HepG2 (cell line): ENCODE data around the gene RELB. TPM values are rescaled to one million over a fixed set of nuclear protein-coding genes. Genes with fewer than 3 reads are reported as not detected.

Experiments
- CEBPB ChIP-seq: IDR thresholded peaks from 2 replicates; pipeline ENCODE4 v1.6.1; 2011; ENCODE audit warnings: low read depth, low read length, improper control_type of control experiment, borderline replicate concordance
- ETV5 ChIP-seq: IDR thresholded peaks from 2 replicates; pipeline ENCODE4 v1.6.1; 2018; ENCODE audit warnings: missing biosample characterization, missing genetic modification reagents, inconsistent platforms, borderline replicate concordance
- FLYWCH1 ChIP-seq: sonication (generic); formaldehyde crosslinking; IDR thresholded peaks from 2 replicates; pipeline ENCODE4 v1.8.1; 2023; ENCODE audit warnings: mild to moderate bottlenecking, missing genetic modification reagents
- FOXC1 ChIP-seq: sonication (generic); formaldehyde crosslinking; IDR thresholded peaks from 2 replicates; pipeline ENCODE4 v1.8.0; 2022; ENCODE audit warnings: mild to moderate bottlenecking, missing genetic modification reagents, borderline replicate concordance
- HNRNPK ChIP-seq: fragments of 200-400 bp; formaldehyde crosslinking; IDR thresholded peaks from 2 replicates; pipeline ENCODE4 v1.6.1; 2018; ENCODE audit warnings: low read length, low read depth, moderate library complexity, mild to moderate bottlenecking; ENCODE audit not compliant: poor library complexity, severe bottlenecking
- KLF16 ChIP-seq, 2 experiments: sonication (generic) in 1 of 2; formaldehyde crosslinking in 1 of 2; IDR thresholded peaks; 2 replicates each; pipeline versions ENCODE4 v1.6.1 to v1.8.0; 2016 to 2023; ENCODE audit warnings: missing genetic modification reagents in 2 of 2, missing compliant biosample characterization in 1 of 2
- MAFG ChIP-seq: sonication (generic); formaldehyde crosslinking; IDR thresholded peaks from 2 replicates; pipeline ENCODE4 v1.5.1; 2020; ENCODE audit warnings: mild to moderate bottlenecking, missing genetic modification reagents
- RFX3 ChIP-seq: IDR thresholded peaks from 2 replicates; pipeline ENCODE4 v1.6.1; 2016; ENCODE audit warnings: missing biosample characterization, missing genetic modification reagents
- TBX2 ChIP-seq: sonication (generic); formaldehyde crosslinking; IDR thresholded peaks from 2 replicates; pipeline ENCODE4 v1.5.0; 2020; ENCODE audit warnings: missing genetic modification reagents, mild to moderate bottlenecking, borderline replicate concordance
- TOPORS ChIP-seq: sonication (generic); formaldehyde crosslinking; IDR thresholded peaks from 2 replicates; pipeline ENCODE4 v1.8.0; 2023; ENCODE audit warnings: mild to moderate bottlenecking, missing genetic modification reagents
- ZNF136 ChIP-seq: sonication (generic); formaldehyde crosslinking; IDR thresholded peaks from 2 replicates; pipeline ENCODE4 v1.8.1; 2022; ENCODE audit warnings: low read depth, mild to moderate bottlenecking, moderate library complexity, missing genetic modification reagents
- ZNF24 ChIP-seq: fragments of 450-650 bp; IDR thresholded peaks from 2 replicates; pipeline ENCODE4 v1.6.1; 2017; ENCODE audit warnings: antibody characterized with exemption, mild to moderate bottlenecking
- ZNF263 ChIP-seq: sonication (generic); formaldehyde crosslinking; IDR thresholded peaks from 2 replicates; pipeline ENCODE4 v1.4.0; 2020; ENCODE audit warnings: missing genetic modification reagents
- ZNF724P ChIP-seq: sonication (generic); formaldehyde crosslinking; IDR thresholded peaks from 2 replicates; pipeline ENCODE4 v1.8.0; 2022; ENCODE audit warnings: missing genetic modification reagents, borderline replicate concordance
- ZNF768 ChIP-seq: sonication (generic); formaldehyde crosslinking; IDR thresholded peaks from 2 replicates; pipeline ENCODE4 v1.4.0; 2020; ENCODE audit warnings: missing genetic modification reagents
- ZNF816 ChIP-seq: sonication (generic); formaldehyde crosslinking; IDR thresholded peaks from 2 replicates; pipeline ENCODE4 v1.8.0; 2022; ENCODE audit warnings: missing genetic modification reagents, mild to moderate bottlenecking, borderline replicate concordance
- polyA plus RNA-seq, 8 experiments: library from polyadenylated mRNA; depleted of rRNA in 3 of 8; stranded (reverse) in 7 of 8; unstranded in 1 of 8; fragments of >200 nt; fragmentation: Illumina TruSeq in 4 of 8; extraction: Trizol in 4 of 8; gene quantifications; 2 replicates each; pipeline versions ENCODE4 v1.2.1 to v1.2.3, GENCODE V29; 2011 to 2016; ENCODE audit warnings: low read depth in 4 of 8, missing spikeins in 1 of 8, mixed read lengths in 1 of 8; ENCODE audit not compliant: insufficient read depth in 1 of 8
- total RNA-seq, 5 experiments: library from RNA; depleted of rRNA; stranded (reverse); fragments of >200 nt; fragmentation: Illumina TruSeq; extraction: Trizol; gene quantifications; 2 replicates each; pipeline ENCODE4 v1.2.3, GENCODE V29; 2016; ENCODE audit warnings: low read depth in 1 of 5
- TF ChIP-seq, protein P1 (sequence below): sonication (generic); formaldehyde crosslinking; conservative IDR thresholded peaks from 2 replicates; pipeline ENCODE4 v1.4.0; 2020; ENCODE audit warnings: missing genetic modification reagents
- TF ChIP-seq, protein P2 (sequence below): IDR thresholded peaks from 2 replicates; pipeline ENCODE4 v1.6.1; 2016; ENCODE audit warnings: missing genetic modification reagents, missing compliant biosample characterization
- TF ChIP-seq, protein P3 (sequence below): sonication (generic); formaldehyde crosslinking; IDR thresholded peaks from 2 replicates; pipeline ENCODE4 v1.4.0; 2020; ENCODE audit warnings: missing genetic modification reagents, borderline replicate concordance
- TF ChIP-seq, protein P4 (sequence below): sonication (generic); formaldehyde crosslinking; IDR thresholded peaks from 2 replicates; pipeline ENCODE4 v1.5.0; 2020; ENCODE audit warnings: missing genetic modification reagents, mild to moderate bottlenecking, borderline replicate concordance
- TF ChIP-seq, protein P5 (sequence below): sonication (generic); formaldehyde crosslinking; conservative IDR thresholded peaks from 2 replicates; pipeline ENCODE4 v1.8.0; 2022; ENCODE audit warnings: low read depth, missing genetic modification reagents

Gene RELB
- total and polyA plus RNA-seq, 2 of the 13 experiments (the other 11 are each of a cell fraction or from before 2014, with no cell fraction given), result 1.9 to 3.5 TPM

DNA sequence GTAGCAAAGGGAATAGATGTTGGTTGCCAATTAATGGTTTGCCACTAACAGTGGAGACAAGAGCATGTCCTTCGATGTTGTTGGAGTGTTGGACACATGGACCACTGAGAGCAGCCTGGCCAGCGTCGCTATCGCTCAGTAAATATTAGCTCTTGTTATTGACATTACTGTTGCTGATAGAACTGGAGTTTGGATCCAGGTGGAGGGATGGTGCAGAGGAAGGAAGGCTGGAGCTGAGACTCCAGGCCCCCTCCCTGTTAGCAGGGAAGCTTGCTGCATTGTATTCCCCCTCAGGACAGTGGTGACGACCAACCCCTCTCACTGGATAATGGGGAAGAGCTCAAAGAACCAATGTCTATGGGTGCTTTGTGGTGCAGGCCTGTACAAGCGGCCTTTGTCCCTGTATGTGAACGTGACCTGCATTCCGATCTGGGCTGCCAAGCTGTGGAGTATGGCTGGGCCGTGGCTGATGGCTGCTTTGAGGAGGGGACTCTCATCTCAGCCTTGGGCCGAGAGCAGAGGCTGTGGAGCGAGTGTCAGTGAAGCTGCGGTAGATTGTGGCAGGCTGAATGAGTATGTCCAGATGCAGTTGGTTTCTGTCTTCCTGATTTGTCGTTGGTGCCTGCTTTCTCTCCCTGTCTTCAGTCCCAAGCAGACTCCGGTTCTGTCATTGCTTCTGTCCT is 44.5 kb downstream of the RELB start (continued):
- TF ChIP-seq, protein P1, sequence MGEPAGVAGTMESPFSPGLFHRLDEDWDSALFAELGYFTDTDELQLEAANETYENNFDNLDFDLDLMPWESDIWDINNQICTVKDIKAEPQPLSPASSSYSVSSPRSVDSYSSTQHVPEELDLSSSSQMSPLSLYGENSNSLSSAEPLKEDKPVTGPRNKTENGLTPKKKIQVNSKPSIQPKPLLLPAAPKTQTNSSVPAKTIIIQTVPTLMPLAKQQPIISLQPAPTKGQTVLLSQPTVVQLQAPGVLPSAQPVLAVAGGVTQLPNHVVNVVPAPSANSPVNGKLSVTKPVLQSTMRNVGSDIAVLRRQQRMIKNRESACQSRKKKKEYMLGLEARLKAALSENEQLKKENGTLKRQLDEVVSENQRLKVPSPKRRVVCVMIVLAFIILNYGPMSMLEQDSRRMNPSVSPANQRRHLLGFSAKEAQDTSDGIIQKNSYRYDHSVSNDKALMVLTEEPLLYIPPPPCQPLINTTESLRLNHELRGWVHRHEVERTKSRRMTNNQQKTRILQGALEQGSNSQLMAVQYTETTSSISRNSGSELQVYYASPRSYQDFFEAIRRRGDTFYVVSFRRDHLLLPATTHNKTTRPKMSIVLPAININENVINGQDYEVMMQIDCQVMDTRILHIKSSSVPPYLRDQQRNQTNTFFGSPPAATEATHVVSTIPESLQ (CRISPR knock-in tag), result peak; percentile 89; the same call in 1 of the 2 replicates
- no peak for TF ChIP-seq ZNF816 (CRISPR knock-in tag)
- TF ChIP-seq KLF16 (CRISPR knock-in tag; IDR thresholded peaks at IDR 0.05), result peak in 1 of 2 experiments; percentile 80; a peak in 1 of 4 replicates
- peak; percentile 73; the same call in 1 of the 2 replicates for TF ChIP-seq ETV5 (CRISPR knock-in tag)
- no peak for TF ChIP-seq MAFG (CRISPR knock-in tag)
- no peak for TF ChIP-seq ZNF24
- TF ChIP-seq, protein P2, sequence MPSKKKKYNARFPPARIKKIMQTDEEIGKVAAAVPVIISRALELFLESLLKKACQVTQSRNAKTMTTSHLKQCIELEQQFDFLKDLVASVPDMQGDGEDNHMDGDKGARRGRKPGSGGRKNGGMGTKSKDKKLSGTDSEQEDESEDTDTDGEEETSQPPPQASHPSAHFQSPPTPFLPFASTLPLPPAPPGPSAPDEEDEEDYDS (CRISPR knock-in tag), result no peak
- TF ChIP-seq ZNF724P, result no peak
- peak; percentile 91 for TF ChIP-seq TBX2 (CRISPR knock-in tag)
- TF ChIP-seq FLYWCH1 (CRISPR knock-in tag), result no peak
- no peak for TF ChIP-seq CEBPB
- TF ChIP-seq ZNF768 (CRISPR knock-in tag), result no peak
- TF ChIP-seq FOXC1 (CRISPR knock-in tag), result 0 out of 2 replicates have a peak, but pooled peaks have one; percentile 37
- TF ChIP-seq, protein P3, sequence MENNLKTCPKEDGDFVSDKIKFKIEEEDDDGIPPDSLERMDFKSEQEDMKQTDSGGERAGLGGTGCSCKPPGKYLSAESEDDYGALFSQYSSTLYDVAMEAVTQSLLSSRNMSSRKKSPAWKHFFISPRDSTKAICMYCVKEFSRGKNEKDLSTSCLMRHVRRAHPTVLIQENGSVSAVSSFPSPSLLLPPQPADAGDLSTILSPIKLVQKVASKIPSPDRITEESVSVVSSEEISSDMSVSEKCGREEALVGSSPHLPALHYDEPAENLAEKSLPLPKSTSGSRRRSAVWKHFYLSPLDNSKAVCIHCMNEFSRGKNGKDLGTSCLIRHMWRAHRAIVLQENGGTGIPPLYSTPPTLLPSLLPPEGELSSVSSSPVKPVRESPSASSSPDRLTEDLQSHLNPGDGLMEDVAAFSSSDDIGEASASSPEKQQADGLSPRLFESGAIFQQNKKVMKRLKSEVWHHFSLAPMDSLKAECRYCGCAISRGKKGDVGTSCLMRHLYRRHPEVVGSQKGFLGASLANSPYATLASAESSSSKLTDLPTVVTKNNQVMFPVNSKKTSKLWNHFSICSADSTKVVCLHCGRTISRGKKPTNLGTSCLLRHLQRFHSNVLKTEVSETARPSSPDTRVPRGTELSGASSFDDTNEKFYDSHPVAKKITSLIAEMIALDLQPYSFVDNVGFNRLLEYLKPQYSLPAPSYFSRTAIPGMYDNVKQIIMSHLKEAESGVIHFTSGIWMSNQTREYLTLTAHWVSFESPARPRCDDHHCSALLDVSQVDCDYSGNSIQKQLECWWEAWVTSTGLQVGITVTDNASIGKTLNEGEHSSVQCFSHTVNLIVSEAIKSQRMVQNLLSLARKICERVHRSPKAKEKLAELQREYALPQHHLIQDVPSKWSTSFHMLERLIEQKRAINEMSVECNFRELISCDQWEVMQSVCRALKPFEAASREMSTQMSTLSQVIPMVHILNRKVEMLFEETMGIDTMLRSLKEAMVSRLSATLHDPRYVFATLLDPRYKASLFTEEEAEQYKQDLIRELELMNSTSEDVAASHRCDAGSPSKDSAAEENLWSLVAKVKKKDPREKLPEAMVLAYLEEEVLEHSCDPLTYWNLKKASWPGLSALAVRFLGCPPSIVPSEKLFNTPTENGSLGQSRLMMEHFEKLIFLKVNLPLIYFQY (CRISPR knock-in tag), result peak; percentile 67; the same call in 1 of the 2 replicates
- TF ChIP-seq, protein P4, sequence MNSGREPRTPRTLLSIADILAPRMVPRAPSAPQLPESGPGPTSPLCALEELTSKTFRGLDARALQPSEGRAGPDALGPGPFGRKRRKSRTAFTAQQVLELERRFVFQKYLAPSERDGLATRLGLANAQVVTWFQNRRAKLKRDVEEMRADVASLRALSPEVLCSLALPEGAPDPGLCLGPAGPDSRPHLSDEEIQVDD (CRISPR knock-in tag), result no peak
- TF ChIP-seq, protein P5, sequence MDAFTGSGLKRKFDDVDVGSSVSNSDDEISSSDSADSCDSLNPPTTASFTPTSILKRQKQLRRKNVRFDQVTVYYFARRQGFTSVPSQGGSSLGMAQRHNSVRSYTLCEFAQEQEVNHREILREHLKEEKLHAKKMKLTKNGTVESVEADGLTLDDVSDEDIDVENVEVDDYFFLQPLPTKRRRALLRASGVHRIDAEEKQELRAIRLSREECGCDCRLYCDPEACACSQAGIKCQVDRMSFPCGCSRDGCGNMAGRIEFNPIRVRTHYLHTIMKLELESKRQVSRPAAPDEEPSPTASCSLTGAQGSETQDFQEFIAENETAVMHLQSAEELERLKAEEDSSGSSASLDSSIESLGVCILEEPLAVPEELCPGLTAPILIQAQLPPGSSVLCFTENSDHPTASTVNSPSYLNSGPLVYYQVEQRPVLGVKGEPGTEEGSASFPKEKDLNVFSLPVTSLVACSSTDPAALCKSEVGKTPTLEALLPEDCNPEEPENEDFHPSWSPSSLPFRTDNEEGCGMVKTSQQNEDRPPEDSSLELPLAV (CRISPR knock-in tag), result no peak
- TF ChIP-seq TOPORS (CRISPR knock-in tag), result peak; percentile 61; the same call in 1 of the 2 replicates
- TF ChIP-seq ZNF136, result peak; percentile 61; the same call in 1 of the 2 replicates
- TF ChIP-seq HNRNPK, result no peak
- TF ChIP-seq ZNF263 (CRISPR knock-in tag), result peak; percentile 72; the same call in 1 of the 2 replicates
- TF ChIP-seq RFX3, result 0 out of 2 replicates have a peak, but pooled peaks have one; percentile 20
